Mammary epithelial cell (primary cell): Measurements from ENCODE around the gene GPR137C.

Source experiments
- CTCF ChIP-seq, 2 donors: IDR thresholded peaks in 1 of 2; conservative IDR thresholded peaks in 1 of 2; 2 replicates each; pipeline ENCODE4 v1.5.1; 2011 to 2012; ENCODE audit warnings: inconsistent platforms in 2 of 2, low read length in 2 of 2, mild to moderate bottlenecking in 2 of 2, control low read depth in 1 of 2, low read depth in 1 of 2; ENCODE audit not compliant: insufficient read depth in 1 of 2; ENCODE audit errors: extremely low read depth in 1 of 2
- EZH2 ChIP-seq: IDR thresholded peaks from 2 replicates; pipeline ENCODE4 v1.6.1; 2012; ENCODE audit warnings: low read length, inconsistent platforms, borderline replicate concordance

DNA sequence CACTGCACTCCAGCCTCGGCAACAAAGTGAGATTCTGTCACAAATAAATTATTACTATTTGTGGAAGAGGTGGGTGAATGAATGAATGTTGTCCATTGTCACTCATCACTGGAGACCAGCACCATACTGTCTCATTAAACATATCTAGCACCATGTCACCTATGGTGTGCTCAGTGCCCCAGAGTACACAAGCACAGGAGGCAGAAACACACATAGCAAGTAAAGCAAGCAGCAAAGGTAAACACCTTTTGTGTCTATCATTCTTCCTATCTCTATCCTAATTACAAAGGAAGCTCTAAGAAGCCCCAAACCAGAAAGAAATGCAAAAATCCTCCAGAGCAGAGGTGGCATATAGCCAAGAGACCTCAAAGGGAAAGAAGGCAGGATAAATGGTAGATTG is 133.5 kb downstream of the GPR137C start:
- no peak for TF ChIP-seq CTCF (conservative IDR thresholded peaks at IDR 0.05 in 1 of 2, IDR thresholded peaks at IDR 0.05 in 1 of 2; ENCODE audit: extremely low read depth in 1 of 2, insufficient read depth in 1 of 2, low read depth in 1 of 2, low read length in 2 of 2)
- no peak for TF ChIP-seq EZH2
